AG08395 (cell line): ENCODE measurements around the gene SLC16A12.
A peak's percentile ranks its signal among the peaks of the same experiment; 100 is the strongest.
"Not testable (repeated sequence)": the region's sequence is repeated elsewhere in the genome, so short reads cannot be mapped to it uniquely, and the experiment has no call there.

Source experiments
- DNase-seq: peaks from one replicate; pipeline ENCODE4 v3.0.0; 2012; ENCODE audit warnings: mixed read lengths, low spot score

Gene SLC16A12

DNA sequence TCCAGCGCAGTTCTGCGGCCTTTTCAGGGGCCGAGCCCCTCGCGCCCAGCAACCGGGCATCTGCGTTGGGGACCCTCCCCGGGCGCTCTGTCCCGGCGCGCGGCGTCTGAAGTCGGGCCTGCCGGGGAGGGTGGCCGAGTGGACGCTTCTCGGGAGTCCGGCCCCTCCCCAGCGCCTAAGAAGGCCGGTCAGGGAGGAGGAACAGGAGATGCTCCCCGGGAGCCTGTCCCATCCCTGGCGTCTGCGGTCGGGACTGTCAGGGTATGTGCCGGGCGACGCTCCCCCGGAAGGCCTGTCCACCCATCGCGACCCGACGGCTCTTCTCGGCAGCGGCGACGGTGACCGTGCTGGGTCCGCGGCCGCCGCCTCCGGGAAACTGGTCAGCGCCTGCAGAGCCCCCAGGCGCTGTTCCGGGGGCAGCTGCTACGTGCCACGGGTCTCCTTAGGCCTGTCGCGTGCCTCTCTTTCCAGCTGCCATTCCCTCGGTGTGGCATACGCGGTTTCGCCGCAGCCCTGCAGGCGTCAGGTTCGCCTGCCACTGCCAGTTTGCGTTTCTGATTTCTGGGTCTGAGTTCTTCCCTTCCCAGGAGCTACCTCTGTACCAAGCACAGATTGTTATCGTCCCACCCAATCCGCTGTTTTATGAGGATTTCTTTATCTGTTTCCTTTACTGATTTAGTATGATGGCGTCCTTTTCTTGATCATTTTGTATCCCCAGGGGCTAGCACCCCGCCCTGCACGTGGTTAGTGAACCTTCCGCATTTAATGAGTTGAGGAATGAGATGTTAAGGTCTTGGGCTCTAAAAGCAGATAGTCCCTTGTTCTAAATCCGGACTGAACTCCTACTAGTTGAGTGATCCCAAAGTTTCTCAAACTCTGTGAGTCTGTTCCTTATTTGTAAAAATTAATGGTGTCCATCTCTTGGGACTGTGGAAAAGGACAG is 120.2 kb downstream of the SLC16A12 start:
- peak; percentile 61 for DNase-seq

DNA sequence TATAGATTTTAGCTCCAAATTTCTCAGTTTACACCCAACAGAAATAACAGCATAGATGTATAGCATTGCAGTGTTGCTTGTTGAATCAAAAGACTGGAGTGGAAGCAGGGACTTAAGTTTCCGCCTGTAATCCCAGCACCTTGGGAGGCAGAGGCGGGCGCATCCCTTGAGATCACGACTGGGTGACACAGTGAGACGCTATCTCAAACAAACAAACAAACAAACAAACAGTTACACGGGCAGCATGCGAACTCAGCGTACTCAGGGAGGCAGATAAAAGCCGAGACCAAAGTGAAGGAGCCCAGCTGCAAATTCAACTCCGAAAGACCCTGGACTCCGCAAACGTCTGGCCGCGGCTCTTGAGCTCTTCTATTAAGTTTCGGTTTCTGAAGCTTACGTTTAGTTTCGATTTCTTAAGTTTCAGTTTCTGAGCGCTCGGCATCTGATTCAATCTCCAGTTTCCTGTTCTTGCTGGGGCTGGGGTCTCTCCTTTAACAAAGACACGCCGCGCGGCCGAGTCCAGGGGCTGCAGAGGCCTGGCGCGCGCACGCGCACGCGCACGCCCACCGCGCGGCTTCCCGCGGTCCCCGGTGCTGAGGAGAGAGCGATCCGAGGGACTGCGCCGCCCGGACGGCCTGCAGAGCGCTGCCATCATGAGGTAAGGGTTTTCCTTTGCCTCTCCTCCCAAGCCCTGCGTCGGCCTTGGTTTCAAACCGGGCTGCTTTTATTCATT is 121.1 kb downstream of the SLC16A12 start, which contains the start of gene IFIT5:
IFIT5 (plus strand) TSS at position 423 of the 733 bp plus-strand sequence; CDS start at position 654, 231 bp downstream.
- DNase-seq, result peak; percentile 76

DNA sequence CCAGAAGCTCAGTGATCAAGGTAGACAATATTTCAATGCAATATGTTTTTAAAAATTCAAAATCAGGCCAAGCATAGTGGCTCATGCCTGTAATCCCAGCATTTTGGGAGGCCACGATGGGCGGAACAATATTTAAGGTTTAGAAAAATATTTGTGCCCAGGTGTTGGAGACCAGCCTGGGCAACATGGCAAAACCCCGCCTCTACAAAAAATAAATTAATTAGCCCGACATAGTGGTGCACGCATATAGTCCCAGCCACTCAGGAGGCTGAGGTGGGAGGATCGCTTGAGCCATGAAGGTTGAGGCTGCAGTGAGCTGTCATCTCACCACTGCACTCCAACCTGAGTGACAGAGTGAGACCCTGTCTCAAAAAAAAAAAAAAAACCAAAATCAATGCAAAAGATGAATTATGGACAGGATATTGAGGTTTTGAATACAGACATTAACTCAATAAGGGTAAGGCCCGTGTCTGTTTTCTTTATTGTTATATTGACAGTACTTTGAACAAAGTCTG is 121.9 kb downstream of the SLC16A12 start:
- no peak for DNase-seq

DNA sequence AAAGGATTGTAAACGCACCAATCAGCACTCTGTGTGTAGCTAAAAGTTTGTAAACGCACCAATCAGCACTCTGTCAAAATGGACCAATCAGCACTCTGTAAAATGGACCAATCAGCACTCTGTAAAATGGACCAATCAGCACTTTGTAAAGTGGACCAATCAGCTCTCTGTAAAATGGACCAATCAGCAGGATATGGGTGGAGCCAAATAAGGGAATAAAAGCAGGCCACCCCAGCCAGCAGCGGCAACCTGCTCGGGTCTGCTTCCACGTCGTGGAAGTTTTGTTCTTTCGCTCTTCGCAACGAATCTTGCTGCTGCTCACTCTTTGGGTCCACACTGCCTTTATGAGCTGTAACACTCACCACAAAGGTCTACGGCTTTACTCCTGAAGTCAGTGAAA is 123.1 kb downstream of the SLC16A12 start:
- not testable (repeated sequence) for DNase-seq

DNA sequence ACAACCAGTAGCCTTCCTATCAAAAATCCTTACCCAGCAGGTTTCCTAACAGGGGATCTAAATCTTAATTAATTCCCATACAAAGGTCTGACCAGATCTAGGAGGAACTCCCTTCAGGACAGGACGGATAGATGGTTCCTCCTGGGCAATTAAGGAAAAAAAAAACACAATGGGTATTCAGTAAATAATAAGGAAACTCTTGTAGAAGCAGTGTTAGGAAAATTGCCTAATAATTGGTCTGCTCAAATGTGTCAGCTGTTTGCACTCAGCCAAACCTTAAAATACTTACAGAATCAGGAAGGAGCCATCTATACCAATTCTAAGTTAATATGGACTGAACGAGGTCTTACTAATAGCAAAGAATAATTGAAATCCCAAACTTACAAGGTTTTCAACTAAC is 124.3 kb downstream of the SLC16A12 start:
- not testable (repeated sequence) for DNase-seq

DNA sequence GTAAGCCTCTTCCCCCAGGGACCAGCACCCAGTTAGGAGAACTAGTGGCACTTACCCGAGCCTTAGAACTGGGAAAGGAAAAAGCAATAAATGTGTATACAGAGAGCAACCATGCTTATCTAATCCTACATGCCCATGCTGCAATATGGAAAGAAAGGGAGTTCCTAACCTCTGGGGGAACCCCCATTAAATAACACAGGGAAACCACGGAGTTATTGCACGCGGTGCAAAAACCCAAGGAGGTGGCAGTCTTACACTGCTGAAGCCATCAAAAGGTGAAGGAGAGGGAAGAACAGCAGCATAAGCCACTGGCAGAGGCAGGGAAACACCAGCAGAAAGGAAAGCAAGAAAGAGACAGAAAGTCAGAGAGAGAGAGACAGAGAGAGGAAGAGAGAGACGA is 124.8 kb downstream of the SLC16A12 start:
- DNase-seq, result not testable (repeated sequence)

DNA sequence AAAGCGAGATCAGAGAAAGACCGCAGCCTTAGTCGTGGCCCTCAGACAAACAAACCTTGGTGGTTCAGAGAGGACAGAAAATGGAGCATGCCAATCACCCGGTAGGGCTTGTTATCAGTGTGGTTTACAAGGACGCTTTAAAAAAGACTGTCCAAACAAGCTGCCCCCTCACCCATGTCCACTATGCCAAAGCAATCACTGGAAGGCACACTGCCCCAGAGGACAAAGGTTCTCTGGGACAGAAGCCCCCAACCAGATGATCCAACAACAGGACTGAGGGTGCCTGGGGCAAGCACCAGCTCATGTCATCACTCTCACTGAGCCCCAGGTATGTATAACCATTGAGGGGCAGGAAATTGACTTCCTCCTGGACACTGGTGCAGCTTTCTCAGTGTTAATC is 126.1 kb downstream of the SLC16A12 start:
- not testable (repeated sequence) for DNase-seq

DNA sequence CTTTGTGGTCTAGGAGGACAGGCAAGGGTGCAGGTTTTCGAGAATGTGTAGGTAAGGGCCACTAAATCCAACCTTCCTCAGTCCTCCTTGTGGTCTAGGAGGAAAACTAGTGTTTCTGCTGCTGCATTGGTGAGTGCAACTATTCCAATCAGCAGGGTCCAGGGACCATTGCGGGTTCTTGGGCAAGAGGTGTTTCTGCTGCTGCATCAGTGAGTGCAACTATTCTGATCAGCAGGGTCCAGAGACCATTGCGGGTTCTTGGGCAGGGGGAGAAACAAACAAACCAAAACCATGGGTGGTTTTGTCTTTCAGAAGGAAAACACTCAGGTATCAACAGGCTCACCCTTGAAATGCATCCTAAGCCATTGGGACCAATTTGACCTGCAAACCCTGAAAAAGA is 127.6 kb downstream of the SLC16A12 start:
- not testable (repeated sequence) for DNase-seq

DNA sequence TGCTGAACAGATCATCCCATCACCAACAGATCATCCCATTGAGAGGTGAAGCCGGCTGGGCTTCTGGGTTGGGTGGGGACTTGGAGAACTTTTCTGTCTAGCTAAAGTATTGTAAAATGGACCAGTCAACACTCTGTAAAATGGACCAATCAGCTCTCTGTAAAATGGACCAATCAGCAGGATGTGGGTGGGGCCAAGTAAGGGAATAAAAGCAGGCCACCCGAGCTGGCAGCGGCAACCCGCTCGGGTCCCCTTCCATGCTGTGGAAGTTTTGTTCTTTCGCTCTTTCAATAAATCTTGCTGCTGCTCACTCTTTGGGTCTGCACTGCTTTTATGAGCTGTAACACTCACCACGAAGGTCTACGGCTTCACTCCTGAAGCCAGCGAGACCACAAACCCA is 129.2 kb downstream of the SLC16A12 start:
- not testable (repeated sequence) for DNase-seq

DNA sequence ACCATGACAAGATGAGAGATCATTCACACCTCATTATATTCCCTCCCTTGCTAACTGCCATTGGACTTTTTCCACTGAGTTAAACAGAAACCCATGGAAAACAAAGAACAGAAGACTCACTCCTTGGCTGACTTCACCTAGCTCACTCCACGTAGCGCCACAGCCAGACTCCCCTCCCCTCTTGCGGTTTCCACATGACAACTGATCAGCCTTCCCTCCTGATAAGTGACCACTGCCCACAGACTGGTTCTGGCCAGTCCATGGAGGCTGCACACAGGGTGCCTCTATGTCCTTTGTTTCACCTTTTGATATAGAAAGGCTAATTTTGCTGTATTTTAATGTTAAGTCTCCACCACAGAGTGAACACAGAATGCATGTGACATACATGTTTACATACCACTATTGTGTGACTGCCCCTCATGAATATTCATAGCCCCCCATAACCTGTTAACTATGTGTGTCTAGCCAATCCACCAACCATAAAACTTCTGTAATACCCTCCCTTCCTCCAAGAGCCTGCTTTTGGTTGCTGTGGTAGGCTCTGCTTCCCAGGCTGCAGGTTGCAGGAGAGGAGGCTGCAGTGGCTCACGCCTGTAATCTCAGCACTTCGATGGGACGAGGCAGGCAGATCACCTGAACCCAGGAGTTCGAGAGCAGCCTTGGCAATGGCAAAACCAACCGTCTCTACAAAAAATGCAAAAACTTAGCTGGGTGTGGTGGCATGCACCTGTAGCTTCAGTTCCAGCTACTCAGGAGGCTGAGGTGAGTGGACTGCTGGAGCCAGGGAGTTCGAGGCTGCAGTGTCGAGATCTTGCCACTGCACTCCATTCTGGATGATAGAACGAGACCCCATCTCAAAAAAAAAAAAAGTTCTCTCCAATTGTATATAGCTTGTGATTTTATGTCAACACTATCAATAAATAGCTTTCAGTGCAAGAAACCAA is 131.0 kb downstream of the SLC16A12 start:
- no peak for DNase-seq

DNA sequence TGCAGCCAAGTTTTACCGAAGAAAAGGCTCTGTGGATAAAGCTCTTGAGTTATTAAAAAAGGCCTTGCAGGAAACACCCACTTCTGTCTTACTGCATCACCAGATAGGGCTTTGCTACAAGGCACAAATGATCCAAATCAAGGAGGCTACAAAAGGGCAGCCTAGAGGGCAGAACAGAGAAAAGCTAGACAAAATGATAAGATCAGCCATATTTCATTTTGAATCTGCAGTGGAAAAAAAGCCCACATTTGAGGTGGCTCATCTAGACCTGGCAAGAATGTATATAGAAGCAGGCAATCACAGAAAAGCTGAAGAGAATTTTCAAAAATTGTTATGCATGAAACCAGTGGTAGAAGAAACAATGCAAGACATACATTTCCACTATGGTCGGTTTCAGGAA is 132.4 kb downstream of the SLC16A12 start:
- no peak for DNase-seq

- no peak for DNase-seq
Measured at GRCh38 chr10:89399956-89400355, 135.4 kb downstream of the SLC16A12 start.

- no peak for DNase-seq
Measured at GRCh38 chr10:89398003-89398749, 137.2 kb downstream of the SLC16A12 start.

- DNase-seq, result no peak
Measured at GRCh38 chr10:89395141-89395540, 140.3 kb downstream of the SLC16A12 start.

- DNase-seq, result no peak
Measured at GRCh38 chr10:89393898-89394297, 141.5 kb downstream of the SLC16A12 start.

GRCh38 chr10:89392974-89393373 is 142.4 kb downstream of the SLC16A12 start:
- DNase-seq, result peak; percentile 68

DNA sequence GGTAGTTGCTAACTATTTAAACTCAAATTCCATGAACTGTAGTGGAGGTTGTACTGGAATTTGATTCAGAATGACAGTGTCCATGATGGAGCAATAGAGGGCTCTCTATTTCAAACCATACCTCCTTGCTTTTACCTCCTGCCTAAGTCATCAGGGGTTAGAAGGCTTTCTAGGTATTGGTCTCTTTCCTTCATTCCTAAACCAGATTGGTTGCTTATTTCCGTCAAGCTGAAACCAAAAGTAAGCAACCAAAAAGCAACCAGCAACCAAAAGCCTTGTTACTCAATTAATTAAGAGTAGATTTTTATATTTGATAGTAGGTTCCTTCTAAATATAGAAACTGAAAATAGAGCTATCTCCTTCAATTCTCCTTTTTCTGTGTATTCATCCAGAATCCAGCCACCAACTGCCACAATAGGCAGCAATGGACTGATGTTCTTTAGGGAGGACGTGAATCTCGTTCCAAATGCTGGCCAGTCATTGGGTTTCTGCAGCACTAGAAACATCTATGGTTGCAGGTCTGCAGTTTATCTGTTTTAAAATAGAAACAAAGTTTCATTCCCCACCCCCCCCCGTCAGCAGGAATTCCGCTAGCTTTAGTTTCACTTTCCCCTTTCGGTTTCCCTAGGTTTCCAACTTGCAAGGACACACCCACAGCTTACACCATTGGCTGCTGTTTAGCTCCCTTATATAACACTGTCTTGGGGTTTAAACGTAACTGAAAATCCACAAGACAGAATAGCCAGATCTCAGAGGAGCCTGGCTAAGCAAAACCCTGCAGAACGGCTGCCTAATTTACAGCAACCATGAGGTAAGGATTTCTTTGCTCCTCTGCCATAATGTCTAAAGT is 143.3 kb downstream of the SLC16A12 start, which contains the start of gene IFIT1:
IFIT1 (plus strand) TSS at position 717 of the 850 bp plus-strand sequence; CDS start at position 807, 90 bp downstream.
- DNase-seq, result peak; percentile 89

DNA sequence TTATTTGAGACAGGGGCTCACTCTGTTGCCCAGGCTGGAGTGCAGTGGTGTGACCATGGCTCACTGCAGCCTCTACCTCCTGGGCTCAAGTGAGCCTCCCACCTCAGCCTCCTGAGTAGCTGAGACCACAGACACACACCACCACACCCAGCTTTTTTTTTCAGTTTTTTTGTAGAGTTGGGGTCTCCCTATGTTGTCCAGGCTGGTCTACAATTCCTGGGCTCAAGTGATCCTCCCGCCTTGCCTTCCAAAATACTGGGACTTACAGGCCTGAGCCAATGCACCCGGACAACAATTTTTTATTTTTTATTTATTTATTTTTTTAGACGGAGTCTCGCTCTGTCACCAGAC is 144.2 kb downstream of the SLC16A12 start:
- not testable (repeated sequence) for DNase-seq

GRCh38 chr10:89390476-89391225 is 144.7 kb downstream of the SLC16A12 start:
- DNase-seq, result no peak
